ENCODE results near the gene HACD3.
"Not testable (repeated sequence)": the region's sequence is repeated elsewhere in the genome, so short reads cannot be mapped to it uniquely, and the experiment has no call there.

The HACD3 gene

DNA sequence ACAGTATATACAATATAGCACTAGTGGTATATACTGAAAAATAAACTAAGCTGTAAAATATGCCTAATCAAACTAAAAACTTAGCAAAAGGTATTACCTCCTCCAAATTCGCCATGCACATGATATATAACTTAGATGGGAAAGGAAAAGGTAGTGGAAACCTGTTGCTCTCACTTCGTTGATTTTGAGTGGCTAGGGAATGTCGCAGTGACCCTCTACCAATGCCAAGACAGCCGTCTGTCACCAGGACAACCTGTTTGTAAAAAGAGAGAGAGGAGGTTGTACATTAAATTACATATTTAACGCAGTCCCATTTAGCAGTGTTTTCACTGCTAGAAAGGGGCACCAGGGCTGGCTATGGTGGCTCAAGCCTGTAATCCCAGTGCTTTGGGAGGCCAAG lies 69.4 kb downstream of the HACD3 start:
- no peak for DNase-seq (ENCODE audit: low read depth)

DNA sequence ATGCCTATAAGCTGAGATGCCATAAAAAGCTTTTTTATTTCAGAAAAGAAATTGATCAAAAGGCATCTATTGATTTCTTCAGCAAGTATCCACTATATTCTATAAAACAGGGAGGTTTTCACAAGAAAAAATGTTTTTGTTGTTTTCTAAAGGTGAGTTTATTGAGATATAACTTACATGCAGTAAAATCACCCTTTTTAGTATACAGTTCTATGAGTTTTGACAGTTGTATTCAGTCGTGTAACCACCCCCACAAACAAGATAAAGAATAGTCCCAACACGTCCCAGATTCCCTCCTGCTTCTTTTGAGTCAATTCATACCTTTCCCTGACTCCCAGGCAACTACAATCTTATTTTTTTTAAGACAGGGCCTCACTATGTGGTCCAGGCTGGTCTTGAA lies 72.9 kb downstream of the HACD3 start:
- no peak for DNase-seq (ENCODE audit: low read depth)

DNA sequence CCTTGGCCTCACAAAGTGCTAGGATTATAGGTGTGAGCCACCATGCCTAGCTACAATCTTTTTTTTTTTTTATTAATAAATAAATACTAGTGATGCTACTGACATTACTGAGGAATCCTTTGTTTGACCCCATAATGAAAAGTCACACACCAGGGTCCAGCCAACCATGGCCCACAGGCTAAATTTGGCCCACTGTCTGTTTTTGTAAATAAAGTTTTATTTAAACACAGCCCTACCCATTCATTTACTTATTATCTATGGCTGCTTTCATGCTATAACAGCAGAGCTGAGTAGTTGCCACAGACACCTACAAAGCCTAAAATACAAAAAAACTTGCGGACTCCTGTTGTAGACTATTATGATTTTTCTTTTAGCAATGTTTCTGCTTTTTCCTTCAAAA lies 73.3 kb downstream of the HACD3 start:
- DNase-seq (ENCODE audit: low read depth): no peak

DNA sequence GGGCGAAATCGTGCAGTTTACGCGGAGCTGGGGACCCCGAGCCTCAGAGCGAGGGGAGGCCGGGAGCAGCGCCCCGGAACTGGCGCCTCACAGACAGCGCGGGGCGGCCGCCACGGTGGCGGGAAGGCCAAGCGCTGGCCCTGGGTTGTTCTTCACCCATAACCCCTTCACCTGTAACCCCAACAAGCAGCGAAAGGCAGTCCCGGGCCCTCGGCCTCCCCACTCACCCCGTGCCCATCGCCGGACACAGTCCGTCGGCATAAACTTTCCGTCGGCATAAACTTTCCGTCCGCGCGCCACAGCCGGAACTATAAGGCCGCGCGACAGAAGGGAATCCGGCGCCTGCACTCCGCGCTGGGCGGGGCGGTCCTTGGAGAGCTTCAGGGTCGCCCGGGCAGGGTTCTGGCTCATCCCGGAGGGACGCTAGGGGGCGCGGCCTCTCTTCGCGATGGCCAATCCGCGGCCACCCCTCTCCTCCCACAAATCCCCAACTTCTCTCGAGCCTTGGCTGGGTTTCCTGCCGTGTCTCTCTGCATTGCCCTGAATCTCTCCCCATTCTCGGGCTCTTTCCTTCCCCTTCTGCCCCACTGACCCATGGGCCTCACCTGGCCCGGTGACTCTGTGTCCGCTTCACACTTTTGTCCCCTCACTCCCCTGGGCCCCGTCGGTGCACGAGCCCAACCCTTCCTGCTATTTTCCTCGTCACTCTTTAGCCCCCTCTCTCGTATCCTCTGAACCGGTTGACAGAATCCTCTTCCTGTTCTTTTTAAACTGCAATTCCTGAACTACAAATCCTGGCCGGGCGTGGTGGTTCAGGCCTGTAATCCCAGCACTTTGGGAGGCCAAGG lies 80.8 kb downstream of the HACD3 start, which contains the start of gene INTS14:
INTS14 (minus strand) TSS at position 261 of the 848 bp plus-strand sequence. CDS start 3,751 bp downstream, outside the sequence.
- peak; percentile 88 for DNase-seq (ENCODE audit: low read depth)

DNA sequence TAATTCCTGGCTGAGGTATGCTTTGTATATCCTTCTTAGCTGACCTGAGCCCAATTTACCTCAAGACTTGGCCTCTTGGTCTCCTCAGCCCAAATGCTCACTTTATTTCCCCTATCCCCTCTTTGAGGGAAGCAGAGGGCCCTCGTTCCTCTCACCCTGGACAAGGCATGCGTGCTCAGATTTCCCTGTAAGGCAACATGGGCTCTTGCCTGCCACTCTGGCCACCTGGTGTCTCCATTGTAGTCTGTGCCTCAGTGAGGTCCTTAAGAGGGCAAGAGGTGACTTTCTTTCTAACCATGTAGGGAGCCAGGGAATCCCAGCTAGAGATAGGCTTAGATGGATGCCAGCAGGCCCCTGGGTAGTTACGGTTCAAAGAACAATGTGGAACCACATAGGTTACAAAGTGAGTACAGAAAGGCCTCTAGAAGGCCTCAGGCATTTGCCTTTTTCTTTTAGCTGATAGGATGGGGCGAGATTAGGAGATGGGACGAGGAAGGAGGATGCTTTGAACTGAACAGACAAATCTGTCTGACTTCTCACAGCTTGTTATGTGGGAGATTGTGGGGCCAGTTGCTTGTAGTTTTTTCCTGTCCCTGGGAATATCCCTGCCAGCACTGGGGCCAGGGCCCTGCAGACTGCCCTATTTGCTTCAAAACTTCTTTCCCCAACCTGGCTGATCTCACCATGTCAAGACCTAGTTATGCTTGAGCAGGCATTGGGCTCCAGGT lies 81.8 kb downstream of the HACD3 start:
- DNase-seq (ENCODE audit: low read depth): no peak

DNA sequence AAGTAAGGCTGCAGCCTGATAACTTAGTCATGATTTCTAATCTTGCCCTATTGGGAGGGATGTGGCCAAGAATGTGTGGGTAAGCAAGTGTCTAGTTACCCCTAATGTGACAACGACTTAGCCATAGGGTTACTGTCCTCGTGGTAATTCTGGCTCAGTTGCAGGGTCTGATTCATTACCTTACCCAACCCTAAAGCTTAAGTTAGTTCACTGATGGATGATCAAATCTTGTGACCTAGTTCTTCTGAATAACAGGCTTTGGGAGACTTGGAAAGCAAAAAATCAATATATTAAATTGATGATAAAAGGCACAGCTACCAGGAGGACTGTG lies 82.3 kb downstream of the HACD3 start:
- no peak for DNase-seq (ENCODE audit: low read depth)

DNA sequence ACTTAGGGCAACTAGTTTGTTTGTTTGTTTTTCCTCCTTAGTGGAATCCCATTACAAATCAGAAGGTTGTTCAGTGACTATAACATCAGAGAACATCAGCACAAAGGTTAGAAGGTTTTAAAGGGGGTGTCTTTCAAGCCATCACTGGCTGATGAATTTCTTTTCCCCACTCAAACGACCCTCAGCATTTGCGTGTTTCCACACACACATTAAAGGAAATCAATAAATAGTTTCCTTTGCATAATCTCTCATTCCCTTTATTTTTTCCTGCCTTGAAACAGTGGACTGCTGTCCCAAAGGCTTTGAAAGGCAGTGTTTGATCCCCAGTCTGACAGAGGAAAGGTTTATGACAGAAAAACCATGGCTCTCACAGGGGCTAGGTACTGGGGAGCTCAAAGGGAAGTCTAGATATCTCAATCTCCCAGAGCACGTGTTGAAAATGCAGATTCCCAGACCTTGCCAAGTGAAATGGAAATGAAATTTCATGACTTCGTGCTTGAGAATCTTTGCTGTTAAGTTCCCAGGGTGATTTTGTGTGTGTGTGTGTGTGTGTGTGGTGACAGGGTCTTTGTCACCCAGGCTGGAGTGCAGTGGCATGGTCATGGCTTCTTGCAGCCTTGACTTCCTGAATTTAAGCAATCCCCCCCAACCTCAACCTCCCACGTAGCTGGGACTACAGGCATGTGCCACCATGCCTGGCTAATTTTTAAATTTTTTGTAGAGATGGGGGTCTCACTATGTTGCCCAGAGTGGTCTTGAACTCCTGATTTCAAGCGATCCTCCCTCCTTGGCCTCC lies 82.9 kb downstream of the HACD3 start:
- DNase-seq (ENCODE audit: low read depth): no peak

DNA sequence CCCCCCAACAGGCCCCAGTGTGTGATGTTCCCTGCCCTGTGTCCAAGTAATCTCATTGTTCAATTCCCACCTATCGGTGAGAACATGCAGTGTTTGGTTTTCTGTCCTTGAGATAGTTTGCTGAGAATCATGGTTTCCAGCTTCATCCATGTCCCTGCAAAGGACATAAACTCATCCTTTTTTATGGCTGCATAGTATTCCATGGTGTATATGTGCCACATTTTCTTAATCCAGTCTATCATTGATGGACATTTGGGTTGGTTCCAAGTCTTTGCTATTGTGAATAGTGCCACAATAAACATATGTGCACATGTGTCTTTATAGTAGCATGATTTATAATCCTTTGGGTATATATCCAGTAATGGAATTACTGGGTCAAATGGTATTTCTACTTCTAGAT lies 85.6 kb downstream of the HACD3 start:
- DNase-seq (ENCODE audit: low read depth): not testable (repeated sequence)

DNA sequence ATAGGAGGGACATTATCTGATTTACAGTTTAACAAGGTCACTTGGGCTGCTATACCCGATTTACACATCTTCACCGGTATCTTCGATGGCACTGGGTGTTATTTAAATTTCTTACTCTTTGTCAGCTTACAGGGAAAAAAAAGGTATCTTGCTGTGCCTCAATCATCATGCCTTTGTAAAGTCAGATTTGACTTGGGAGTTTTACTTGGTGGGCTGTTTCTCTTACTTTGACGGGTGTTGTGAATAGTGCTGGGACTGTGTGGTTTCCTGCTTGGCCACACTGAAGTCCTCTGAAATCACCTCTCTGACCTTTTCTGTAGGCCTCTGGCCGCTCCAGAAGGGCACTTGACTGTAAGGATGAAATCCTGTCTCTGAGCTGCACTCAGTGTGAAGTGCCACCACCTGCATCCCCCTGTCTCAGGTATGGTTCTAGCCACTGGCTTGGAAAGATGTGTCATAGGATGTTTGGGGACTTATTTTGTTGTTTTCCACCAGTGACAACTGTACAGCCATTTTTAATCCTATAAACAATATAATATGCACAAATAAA lies 88.4 kb downstream of the HACD3 start:
- no peak for DNase-seq (ENCODE audit: low read depth)

DNA sequence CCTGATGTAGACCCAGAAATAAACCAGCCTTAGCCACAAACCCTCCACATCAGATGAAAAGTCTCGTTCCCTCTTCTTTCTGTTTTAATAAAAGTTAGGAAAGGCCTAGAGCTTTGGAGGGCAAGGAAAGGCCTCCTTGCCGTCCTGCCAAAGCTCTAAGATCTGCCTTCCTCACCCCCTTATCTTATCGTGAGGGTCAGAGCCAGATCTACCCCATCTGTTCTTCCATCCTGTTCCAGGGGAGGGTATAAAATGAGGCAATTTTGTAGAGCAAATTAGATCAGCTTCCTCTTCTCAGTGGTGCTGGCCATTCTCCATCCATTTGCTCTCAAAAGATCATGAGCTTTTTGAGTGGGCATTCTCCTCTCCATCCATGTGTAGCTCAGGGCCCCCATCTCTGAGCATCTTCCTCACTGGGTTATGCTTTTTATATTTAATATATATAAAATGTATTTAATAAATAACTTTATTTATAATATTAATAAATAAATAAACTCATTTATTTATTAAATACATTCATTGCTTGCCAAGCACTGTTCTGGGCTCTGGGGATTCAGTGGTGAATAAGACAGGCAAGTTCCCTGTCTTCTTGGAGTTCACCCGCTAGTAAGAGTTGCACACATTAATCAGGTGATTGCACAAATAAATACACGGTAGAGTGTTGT lies 89.5 kb downstream of the HACD3 start:
- DNase-seq (ENCODE audit: low read depth): no peak

DNA sequence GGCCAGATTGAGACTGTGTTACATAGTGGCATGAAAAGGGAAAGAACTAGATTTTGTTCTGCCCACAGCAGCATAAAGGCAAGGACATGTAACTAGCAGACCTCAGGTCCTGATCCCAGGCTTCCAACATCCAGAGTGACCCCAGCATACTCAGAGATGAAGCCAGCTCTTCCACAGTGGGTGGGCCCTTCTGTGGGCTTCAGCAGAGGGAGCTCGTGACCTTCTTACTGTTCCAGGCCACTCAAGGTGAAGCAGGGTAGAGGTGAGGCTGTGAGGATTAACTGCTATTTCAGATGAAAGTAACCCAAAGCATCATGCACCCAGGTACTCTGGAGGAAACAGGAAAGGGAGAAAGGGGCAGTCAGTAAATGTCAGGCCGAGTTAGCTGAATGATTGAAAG lies 90.6 kb downstream of the HACD3 start:
- no peak for DNase-seq (ENCODE audit: low read depth)

DNA sequence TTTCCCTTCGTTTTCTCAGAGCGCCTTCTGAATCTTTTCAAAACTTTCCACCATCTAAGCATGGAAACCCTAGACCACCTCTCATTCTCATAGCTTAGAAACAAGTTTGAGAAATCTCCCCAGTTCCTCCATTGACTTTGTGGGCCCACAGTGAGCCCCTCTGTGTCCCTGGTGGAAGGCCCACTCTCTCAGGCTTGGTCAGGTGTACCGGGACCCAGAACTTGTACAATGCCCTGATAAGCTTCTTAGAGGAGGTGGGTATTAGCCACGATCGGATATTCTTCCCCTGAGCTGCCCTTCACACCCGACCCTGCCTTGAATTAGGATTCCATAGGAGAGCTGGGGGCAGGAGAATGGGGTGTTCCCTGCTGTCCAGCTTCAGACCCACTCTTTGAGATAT lies 91.4 kb downstream of the HACD3 start, which contains the start of gene SLC24A1:
SLC24A1 (plus strand) TSS at position 301 of the 400 bp plus-strand sequence. CDS start 2,143 bp downstream, outside the sequence.
- DNase-seq (ENCODE audit: low read depth): no peak

DNA sequence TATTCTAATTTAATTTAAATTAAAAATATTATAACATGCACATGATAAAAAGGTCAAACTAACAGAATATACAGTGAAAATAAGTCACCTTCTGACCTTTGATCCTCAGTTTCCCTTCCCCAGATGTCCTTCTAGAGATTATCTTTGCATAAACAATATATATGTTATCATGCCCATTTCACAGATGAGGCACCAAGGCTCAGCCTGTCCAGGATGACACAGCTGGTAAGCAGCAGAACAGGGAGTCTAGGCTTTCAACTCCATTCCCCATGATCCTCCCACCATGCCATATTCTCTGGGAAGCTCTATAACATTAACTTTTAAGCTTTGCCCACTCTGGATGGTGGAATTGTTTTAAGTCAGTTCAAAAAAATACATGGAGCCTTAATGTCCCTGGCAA lies 92.8 kb downstream of the HACD3 start:
- DNase-seq (ENCODE audit: low read depth): no peak

DNA sequence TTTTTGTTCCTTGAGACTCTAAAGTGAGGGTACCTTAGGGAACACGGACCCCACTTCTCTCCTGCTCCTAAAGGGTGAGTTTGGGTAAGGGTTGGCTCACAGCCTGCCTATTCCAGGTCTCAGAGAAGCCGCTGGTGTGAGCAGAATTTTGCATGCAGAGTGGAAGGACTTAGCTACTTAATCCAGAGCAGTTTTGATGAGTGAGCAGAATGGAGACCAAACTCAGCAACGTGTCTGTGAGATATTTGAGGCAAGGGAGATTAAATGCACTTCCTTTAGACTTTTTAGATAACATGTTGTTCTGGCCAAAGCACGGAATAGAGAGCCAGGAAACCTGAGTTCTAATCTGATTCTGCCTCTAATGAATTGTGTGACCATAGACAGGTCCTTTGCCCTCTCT lies 96.6 kb downstream of the HACD3 start:
- DNase-seq (ENCODE audit: low read depth): no peak

Data from stimulated activated CD8-positive, alpha-beta memory T cell treated with anti-CD3 and anti-CD28 coated beads, Interleukin-12 subunit alpha, Interleukin-12 subunit beta, amount 100 ng/mL, for 4 hours (primary cell).